ENCODE results near the gene PARK7. TPM values are rescaled to one million over a fixed set of nuclear protein-coding genes. Genes with fewer than 3 reads are reported as not detected.

PARK7 gene
- total and polyA plus RNA-seq, 12 donors, result 266 to 697 (median 398) TPM

- H3K27ac ChIP-seq, result no peak overlapping the region
- H3K4me3 ChIP-seq, result no peak overlapping the region
- no peak for TF ChIP-seq POLR2A (IDR thresholded peaks at IDR 0.05)
- no peak for TF ChIP-seq CTCF (IDR thresholded peaks at IDR 0.05)
- H3K9me3 ChIP-seq (replicated peaks in 1 of 3), result no peaks in the 10 kb centered on the region
- 71 to 76% (median 72%) methylated on average over 13 to 15 of the region's 15 CpGs for WGBS, 4 donors
- intact Hi-C loops (cut with DNase I), result no loop called here
- no peaks in the 10 kb centered on the region for H3K4me1 ChIP-seq (replicated peaks in 1 of 2)
- H3K27me3 ChIP-seq, result peaks cover 15% of the 10 kb centered on the region
- DNase-seq, result no peak
- H3K36me3 ChIP-seq (replicated peaks in 1 of 2), result no peaks in the 10 kb centered on the region
These were observed 28.9 kb upstream of the PARK7 start for GRCh38 chr1:7932524-7933138.

GRCh38 chr1:7938070-7938469, 23.4 kb upstream of the PARK7 start:
- intact Hi-C loops (cut with DNase I), result no loop called here
- Histone ChIP-seq H3K4me3 (no peak overlapping the region), H3K27ac (no peak overlapping the region), H3K27me3 (peaks cover 24% of the 10 kb centered on the region), H3K36me3 (replicated peaks in 1 of 2) (no peaks in the 10 kb centered on the region), H3K4me1 (replicated peaks in 1 of 2) (peaks cover 4 to 10% of the 10 kb centered on the region in 2 donors), H3K9me3 (replicated peaks in 1 of 3) (no peaks in the 10 kb centered on the region)
- no peak for DNase-seq
- TF ChIP-seq POLR2A (IDR thresholded peaks at IDR 0.05), result no peak
- TF ChIP-seq CTCF (IDR thresholded peaks at IDR 0.05), result no peak
- WGBS, 4 donors, result 37 to 47% (median 43%) methylated on average over 3 of the region's 3 CpGs

- Histone ChIP-seq H3K27ac (no peak overlapping the region), H3K36me3 (replicated peaks in 1 of 2) (no peaks in the 10 kb centered on the region), H3K9me3 (replicated peaks in 1 of 3) (no peaks in the 10 kb centered on the region), H3K4me3 (no peak overlapping the region), H3K27me3 (peaks cover 24% of the 10 kb centered on the region), H3K4me1 (replicated peaks in 1 of 2) (peaks cover 4 to 10% of the 10 kb centered on the region in 2 donors)
- 70 to 83% (median 77%) methylated on average over 3 of the region's 3 CpGs for WGBS, 4 donors
- DNase-seq, result no peak
- no peak for TF ChIP-seq POLR2A (IDR thresholded peaks at IDR 0.05)
- TF ChIP-seq CTCF (IDR thresholded peaks at IDR 0.05), result no peak
- intact Hi-C loops (cut with DNase I), result no loop called here
These were observed 21.5 kb upstream of the PARK7 start for GRCh38 chr1:7940034-7940433.

- Histone ChIP-seq H3K27ac (no peak within 1 kb of the TSS), H3K4me1 (replicated peaks in 1 of 2) (peaks cover 4 to 10% of the 10 kb centered on the region in 2 donors), H3K27me3 (peaks cover 24% of the 10 kb centered on the region), H3K36me3 (replicated peaks in 1 of 2) (no peaks in the 10 kb centered on the region), H3K9me3 (replicated peaks in 1 of 3) (no peaks in the 10 kb centered on the region), H3K4me3 (no peak within 1 kb of the TSS)
- peak in 1 of 7 donors; percentile 27 for DNase-seq
- TF ChIP-seq CTCF (IDR thresholded peaks at IDR 0.05) (no peak), POLR2A (IDR thresholded peaks at IDR 0.05) (no peak)
- intact Hi-C loops (cut with DNase I), result no loop called here
- 51 to 57% (median 56%) methylated on average over 14 of the region's 14 CpGs for WGBS, 4 donors
These were observed 20.6 kb upstream of the PARK7 start, which contains the start of gene TNFRSF9 for GRCh38 chr1:7940745-7941436. Gene TNFRSF9 (minus strand): TSS chr1:7940839. CDS start chr1:7939994, 845 bp downstream.

Measured in adrenal gland (tissue), 12 donors.